ENCODE measurements around the gene MRPS30.
"Not testable (repeated sequence)": the region's sequence is repeated elsewhere in the genome, so short reads cannot be mapped to it uniquely, and the experiment has no call there.

Gene MRPS30

DNA sequence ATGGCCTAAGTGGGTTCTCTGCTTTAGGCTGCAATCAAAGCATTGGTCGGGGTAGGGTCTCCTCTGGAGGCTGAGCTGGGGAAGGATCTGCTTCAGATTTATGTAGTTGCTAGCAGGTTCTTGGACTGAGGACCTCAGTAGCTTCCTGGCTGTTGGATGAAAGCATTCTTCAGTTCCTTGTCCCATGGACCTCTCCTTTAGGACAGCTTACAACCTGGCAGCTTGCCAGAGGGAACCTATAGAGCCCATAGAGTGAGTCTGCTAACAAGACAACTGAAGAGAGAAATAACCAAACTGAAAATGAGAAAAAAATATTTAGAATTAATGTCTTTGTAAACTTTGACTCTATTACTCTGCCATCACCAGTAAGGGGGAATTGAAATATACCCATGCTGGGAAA is 12.4 kb downstream of the MRPS30 start:
- DNase-seq = no peak

- DNase-seq = not testable (repeated sequence)
These were observed 15.9 kb downstream of the MRPS30 start for GRCh38 chr5:44824662-44825061.

- DNase-seq = no peak
These were observed 18.9 kb downstream of the MRPS30 start for GRCh38 chr5:44827681-44828080.

DNA sequence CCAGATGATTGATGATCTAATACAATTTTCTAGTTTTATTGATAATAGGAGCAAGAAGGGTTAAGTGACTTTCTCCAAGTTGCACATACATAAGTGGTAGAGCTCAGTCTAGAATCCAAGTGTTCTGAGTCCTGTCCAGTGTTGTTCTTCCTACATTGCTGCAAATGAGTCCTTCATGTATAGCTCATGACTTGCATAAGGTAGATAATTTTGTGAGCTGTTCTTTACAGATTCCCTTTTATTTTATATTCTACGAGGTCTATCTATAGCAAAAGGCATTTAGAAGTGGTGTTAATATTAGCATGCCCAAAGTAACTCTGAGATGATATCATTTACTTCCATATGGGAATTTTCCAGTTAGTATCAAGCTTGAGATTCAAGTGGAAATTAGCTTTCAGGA is 20.0 kb downstream of the MRPS30 start:
- no peak for DNase-seq

GRCh38 chr5:44830951-44831350 is 22.2 kb downstream of the MRPS30 start:
- no peak for DNase-seq

- no peak for DNase-seq
These were observed 24.5 kb downstream of the MRPS30 start for GRCh38 chr5:44833249-44833648.

DNA sequence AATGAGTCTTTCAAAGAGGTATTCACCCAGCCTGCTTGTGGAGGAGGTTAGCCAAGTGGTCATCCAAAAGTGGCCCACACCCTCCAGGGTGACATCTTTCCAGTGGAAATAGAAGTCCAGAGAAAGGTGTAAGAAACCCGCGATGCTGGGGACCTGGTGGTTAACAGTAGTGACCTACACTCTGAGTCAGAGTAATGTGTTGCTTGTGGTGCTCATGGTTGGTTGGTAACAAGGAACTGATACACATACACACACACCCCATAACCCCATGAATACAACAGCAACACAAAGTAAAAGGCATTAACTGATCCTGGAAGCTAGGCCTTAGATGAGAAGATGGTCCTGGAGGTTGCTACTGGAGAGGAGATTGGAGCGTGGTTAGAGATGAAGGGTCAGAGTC is 26.9 kb downstream of the MRPS30 start:
- DNase-seq = no peak

- no peak for DNase-seq
These were observed 30.4 kb downstream of the MRPS30 start for GRCh38 chr5:44839018-44839681.

DNA sequence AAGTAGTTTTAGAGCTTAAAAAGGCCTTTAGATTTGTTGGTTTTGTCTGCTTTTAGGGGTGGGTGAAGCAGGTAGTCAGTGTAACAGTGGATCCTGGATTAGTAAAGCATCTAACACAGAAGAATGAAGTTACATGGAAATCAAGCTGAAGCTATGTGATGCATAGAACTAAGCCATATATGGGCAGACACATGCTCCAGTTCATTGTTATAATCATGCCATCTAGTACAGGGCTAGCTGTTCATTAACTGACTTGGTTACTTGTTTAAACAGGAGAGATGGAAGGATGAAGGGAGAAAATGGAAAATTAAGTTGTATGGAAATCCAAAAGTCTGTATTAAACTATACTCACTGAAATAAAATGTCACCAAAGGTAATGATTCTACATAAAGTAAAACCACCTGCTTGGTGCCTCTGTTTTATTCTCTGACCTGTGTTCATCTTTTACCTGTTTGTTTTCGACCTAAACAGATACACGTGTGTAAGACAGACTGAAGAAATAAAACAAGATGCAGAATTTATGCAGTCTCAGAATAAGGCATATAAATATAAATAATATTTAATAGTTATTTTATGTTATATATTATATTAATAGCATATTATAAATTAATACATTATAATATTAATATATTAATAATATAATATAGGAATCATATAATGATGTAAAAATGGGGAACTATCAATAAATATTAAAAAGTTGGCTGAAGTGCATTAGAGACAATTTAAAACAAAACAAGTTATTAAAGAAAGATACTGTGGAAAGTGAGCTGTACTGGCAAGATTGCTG is 33.9 kb downstream of the MRPS30 start:
- no peak for DNase-seq

DNA sequence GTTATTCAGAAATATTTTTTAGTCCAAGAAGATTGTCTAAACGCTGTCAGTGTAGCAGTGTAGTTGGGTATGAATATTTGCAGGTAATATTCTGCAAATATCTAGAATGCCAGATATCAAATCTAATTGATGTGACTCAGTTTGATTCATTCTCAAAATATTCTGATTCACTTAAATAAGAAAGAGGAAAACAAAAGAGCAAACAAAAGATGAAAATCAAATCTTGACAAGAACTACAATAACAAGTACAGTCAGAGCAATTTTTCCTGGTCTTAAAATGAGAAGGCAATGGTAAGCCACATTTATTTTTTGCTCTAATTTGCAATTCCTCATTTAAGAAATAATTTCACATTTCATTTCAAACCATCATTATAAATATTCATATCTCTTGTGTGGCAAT is 36.0 kb downstream of the MRPS30 start:
- DNase-seq = no peak

GRCh38 chr5:44845777-44846176 is 37.0 kb downstream of the MRPS30 start:
- no peak for DNase-seq

- no peak for DNase-seq
These were observed 38.6 kb downstream of the MRPS30 start for GRCh38 chr5:44847206-44847852.

- DNase-seq = no peak
These were observed 51.5 kb downstream of the MRPS30 start for GRCh38 chr5:44860267-44860666.

- DNase-seq = no peak
These were observed 54.1 kb downstream of the MRPS30 start for GRCh38 chr5:44862808-44863207.
